Suprapubic skin (tissue), 4 donors: ENCODE results near the gene PIK3R5. TPM values are rescaled to one million over a fixed set of nuclear protein-coding genes. Genes with fewer than 3 reads are reported as not detected.

Experiments
- DNase-seq, 2 donors: peaks; one replicate each; pipeline ENCODE4 v3.0.0-alpha.2; 2019; ENCODE audit warnings: low spot score in 2 of 2
- H3K27ac ChIP-seq: fragments of 200-600 bp; sonication (generic); one replicate; pipeline ENCODE4 v1.5.1; 2019
- H3K27me3 ChIP-seq: fragments of 200-600 bp; sonication (generic); one replicate; pipeline ENCODE4 v1.5.1; 2019
- H3K36me3 ChIP-seq: fragments of 200-600 bp; sonication (generic); one replicate; pipeline ENCODE4 v1.5.1; 2019
- H3K4me1 ChIP-seq: fragments of 200-600 bp; sonication (generic); one replicate; pipeline ENCODE4 v1.5.1; 2019
- H3K4me3 ChIP-seq: fragments of 200-600 bp; sonication (generic); one replicate; pipeline ENCODE4 v1.5.1; 2019; ENCODE audit warnings: mild to moderate bottlenecking
- H3K9me3 ChIP-seq: fragments of 200-600 bp; sonication (generic); one replicate; pipeline ENCODE4 v1.5.1; 2019
- CTCF ChIP-seq, 2 donors: fragments of 200-600 bp in 1 of 2; fragments of 450-650 bp in 1 of 2; sonication (generic) in 1 of 2; IDR thresholded peaks; one replicate each; pipeline ENCODE4 v1.5.1; 2016 to 2019; ENCODE audit warnings: antibody characterized with exemption in 2 of 2, mild to moderate bottlenecking in 1 of 2, moderate library complexity in 1 of 2
- EP300 ChIP-seq: sonication (generic); formaldehyde crosslinking; IDR thresholded peaks from one replicate; pipeline ENCODE4 v1.6.1; 2017; ENCODE audit warnings: antibody characterized with exemption
- POLR2A ChIP-seq, 2 donors: fragments of 450-650 bp; IDR thresholded peaks; one replicate each; pipeline ENCODE4 v1.6.1; 2017; ENCODE audit warnings: antibody characterized with exemption in 2 of 2, mild to moderate bottlenecking in 2 of 2, moderate library complexity in 2 of 2
- POLR2AphosphoS5 ChIP-seq, 3 donors: sonication (generic); formaldehyde crosslinking; IDR thresholded peaks; one replicate each; pipeline ENCODE4 v1.6.1; 2017; ENCODE audit warnings: antibody characterized with exemption in 3 of 3
- WGBS: methylation state at CpG from one replicate; pipeline ENCODE4 v1.1.5; 2018; 5-methylcytosine and 5-hydroxymethylcytosine counted together
- total RNA-seq, 4 donors: library from RNA; depleted of rRNA; stranded (reverse); fragments of >200 nt; gene quantifications; one replicate each; pipeline ENCODE4 v1.1.0, GENCODE V29; 2016

PIK3R5 gene
- total RNA-seq, 4 donors from 2014 or later: 3.6 to 13.5 (median 5.0) TPM

GRCh38 chr17:9007052-9007714 is 41.7 kb upstream of the PIK3R5 start:
- H3K27me3 ChIP-seq: peaks cover 74% of the 10 kb centered on the region
- TF ChIP-seq EP300 (no peak), POLR2AphosphoS5 (IDR thresholded peaks at IDR 0.05) (no peak), POLR2A (IDR thresholded peaks at IDR 0.05) (no peak), CTCF (IDR thresholded peaks at IDR 0.05) (no peak)

GRCh38 chr17:9006175-9006767 is 40.8 kb upstream of the PIK3R5 start:
- no peaks in the 10 kb centered on the region for H3K36me3 ChIP-seq
- H3K4me1 ChIP-seq: peaks cover 25% of the 10 kb centered on the region
- no peak for DNase-seq
- H3K27me3 ChIP-seq: peaks cover 80% of the 10 kb centered on the region
- H3K4me3 ChIP-seq: no peak overlapping the region
- WGBS: 92% methylated on average over 7 of the region's 7 CpGs
- H3K27ac ChIP-seq: no peak overlapping the region
- H3K9me3 ChIP-seq: no peaks in the 10 kb centered on the region
- TF ChIP-seq POLR2AphosphoS5 (IDR thresholded peaks at IDR 0.05) (no peak), EP300 (no peak), POLR2A (IDR thresholded peaks at IDR 0.05) (no peak), CTCF (IDR thresholded peaks at IDR 0.05) (no peak)

More at GRCh38 chr17:9007052-9007714, 41.7 kb upstream of the PIK3R5 start:
- Histone ChIP-seq H3K4me3 (no peak overlapping the region), H3K27ac (no peak overlapping the region), H3K36me3 (no peaks in the 10 kb centered on the region), H3K9me3 (no peaks in the 10 kb centered on the region), H3K4me1 (peaks cover 25% of the 10 kb centered on the region)
- WGBS: 94% methylated on average over 2 of the region's 2 CpGs
- DNase-seq: no peak

- no peak for DNase-seq
- Histone ChIP-seq H3K9me3 (no peaks in the 10 kb centered on the region), H3K4me3 (no peak overlapping the region), H3K27me3 (peaks cover 73% of the 10 kb centered on the region), H3K27ac (no peak overlapping the region), H3K4me1 (peaks cover 25% of the 10 kb centered on the region), H3K36me3 (no peaks in the 10 kb centered on the region)
- 80% methylated on average over 6 of the region's 6 CpGs for WGBS
- TF ChIP-seq POLR2AphosphoS5 (IDR thresholded peaks at IDR 0.05) (no peak), EP300 (no peak), POLR2A (IDR thresholded peaks at IDR 0.05) (no peak), CTCF (IDR thresholded peaks at IDR 0.05) (no peak)
Observed at GRCh38 chr17:9004961-9005285, 39.4 kb upstream of the PIK3R5 start.

GRCh38 chr17:9004132-9004960 is 38.8 kb upstream of the PIK3R5 start:
- no peak for DNase-seq
- Histone ChIP-seq H3K36me3 (no peaks in the 10 kb centered on the region), H3K27ac (no peak overlapping the region), H3K4me3 (peak overlapping the region; percentile 60), H3K9me3 (no peaks in the 10 kb centered on the region), H3K4me1 (peaks cover 25% of the 10 kb centered on the region), H3K27me3 (peaks cover 67% of the 10 kb centered on the region)
- 14% methylated on average over 36 of the region's 58 CpGs for WGBS
- TF ChIP-seq POLR2A (IDR thresholded peaks at IDR 0.05) (no peak), CTCF (IDR thresholded peaks at IDR 0.05) (no peak), EP300 (no peak), POLR2AphosphoS5 (IDR thresholded peaks at IDR 0.05) (no peak)
